SK-N-SH (cell line): Measurements from ENCODE around the gene COBLL1. TPM values are rescaled to one million over a fixed set of nuclear protein-coding genes. Genes with fewer than 3 reads are reported as not detected.
A peak's percentile ranks its signal among the peaks of the same experiment; 100 is the strongest.

Experiments
- CTCF ChIA-PET: fragments of 300-600, 350-600 bp; formaldehyde crosslinking; extraction: SDS; loops from one replicate; lab custom pipeline; 2021; lab: Yijun Ruan, JAX
- POLR2A ChIA-PET: fragments of 350-600 bp; sonication (Branson Sonifier 250); formaldehyde crosslinking; extraction: SDS; loops from one replicate; lab custom pipeline; 2020; ENCODE audit warnings: antibody characterized with exemption, inconsistent platforms; lab: Yijun Ruan, JAX
- DNase-seq: peaks from one replicate; pipeline ENCODE4 v3.0.0; 2012
- H2AFZ ChIP-seq: fragments of 200-600 bp; sonication (generic); 2 replicates; pipeline ENCODE4 v1.8.1; 2016; ENCODE audit warnings: antibody characterized with exemption, mild to moderate bottlenecking, low read depth
- H3F3A ChIP-seq: fragments of 200-600 bp; sonication (generic); replicated peaks from 2 replicates; pipeline ENCODE3; 2016; ENCODE audit warnings: antibody characterized with exemption, mild to moderate bottlenecking; ENCODE audit not compliant: insufficient read depth
- H3K27ac ChIP-seq, 2 experiments: fragments of 200-500 bp in 1 of 2; fragments of 200-600 bp in 1 of 2; sonication (Bioruptor generic) in 1 of 2; sonication (generic), shearing (Covaris generic) in 1 of 2; 2 replicates each; pipeline versions ENCODE4 v1.5.1 to v1.6.1; 2014 to 2016; ENCODE audit warnings: low read depth in 2 of 2, inconsistent platforms in 1 of 2, low read length in 1 of 2, mild to moderate bottlenecking in 1 of 2, mixed read lengths in 1 of 2
- H3K27me3 ChIP-seq: fragments of 200-600 bp; sonication (generic), shearing (Covaris generic); 2 replicates; pipeline ENCODE4 v1.6.1; 2016; ENCODE audit warnings: mixed run types; ENCODE audit not compliant: insufficient read depth
- H3K36me3 ChIP-seq, 2 experiments: fragments of 200-500 bp in 1 of 2; fragments of 200-600 bp in 1 of 2; sonication (Bioruptor generic) in 1 of 2; sonication (generic) in 1 of 2; replicated peaks in 1 of 2; 2 replicates each; pipeline versions ENCODE3 to v1.5.1; 2014 to 2016; ENCODE audit warnings: low read length in 1 of 2, mild to moderate bottlenecking in 1 of 2; ENCODE audit not compliant: insufficient read depth in 2 of 2, control insufficient read depth in 1 of 2
- H3K4me1 ChIP-seq, 2 experiments: fragments of 200-500 bp in 1 of 2; fragments of 200-600 bp in 1 of 2; sonication (Bioruptor generic) in 1 of 2; sonication (generic), shearing (Covaris generic) in 1 of 2; 2 replicates each; pipeline versions ENCODE4 v1.5.1 to v1.6.1; 2014 to 2016; ENCODE audit warnings: low read depth in 1 of 2, low read length in 1 of 2, mixed run types in 1 of 2; ENCODE audit not compliant: insufficient read depth in 2 of 2, control insufficient read depth in 1 of 2
- H3K4me2 ChIP-seq: fragments of 200-600 bp; sonication (generic), shearing (Covaris generic); 2 replicates; pipeline ENCODE4 v1.6.1; 2017; ENCODE audit warnings: mixed run types
- H3K4me3 ChIP-seq, 2 experiments: fragments of 200-500 bp in 1 of 2; fragments of 200-600 bp in 1 of 2; sonication (Bioruptor generic) in 1 of 2; sonication (generic), shearing (Covaris generic) in 1 of 2; 2 replicates each; pipeline versions ENCODE4 v1.5.1 to v1.8.1; 2014 to 2016; ENCODE audit warnings: low read depth in 2 of 2, inconsistent platforms in 1 of 2, low read length in 1 of 2, mild to moderate bottlenecking in 1 of 2, mixed read lengths in 1 of 2, moderate library complexity in 1 of 2
- H3K79me2 ChIP-seq: fragments of 200-600 bp; sonication (generic); 2 replicates; pipeline ENCODE4 v1.8.1; 2017; ENCODE audit warnings: mild to moderate bottlenecking; ENCODE audit not compliant: insufficient read depth
- H3K9ac ChIP-seq: fragments of 200-600 bp; sonication (generic); 2 replicates; pipeline ENCODE4 v1.6.1; 2017; ENCODE audit warnings: mixed run types
- H3K9me2 ChIP-seq: fragments of 200-600 bp; sonication (generic); 2 replicates; pipeline ENCODE4 v1.6.1; 2017; ENCODE audit warnings: mixed run types
- H3K9me3 ChIP-seq: fragments of 200-600 bp; sonication (generic); 2 replicates; pipeline ENCODE4 v1.6.1; 2017; ENCODE audit warnings: mixed run types, mild to moderate bottlenecking, moderate library complexity
- H4K20me1 ChIP-seq: fragments of 200-600 bp; sonication (generic); 2 replicates; pipeline ENCODE4 v1.6.1; 2017; ENCODE audit warnings: mild to moderate bottlenecking, mixed run types; ENCODE audit not compliant: insufficient read depth
- EP300 ChIP-seq, 2 experiments: IDR thresholded peaks; 2 replicates each; pipeline versions ENCODE4 v1.4.0 to v1.6.1; 2012; ENCODE audit warnings: borderline replicate concordance in 1 of 2, low read depth in 1 of 2, low read length in 1 of 2
- FOSL2 ChIP-seq: IDR thresholded peaks from 2 replicates; pipeline ENCODE4 v1.4.0; 2012; ENCODE audit warnings: low read depth, mild to moderate bottlenecking, moderate library complexity, borderline replicate concordance
- FOXJ3 ChIP-seq: sonication (generic); formaldehyde crosslinking; IDR thresholded peaks from 2 replicates; pipeline ENCODE4 v1.5.1; 2020; ENCODE audit warnings: mild to moderate bottlenecking, missing genetic modification reagents
- GATA2 ChIP-seq: sonication (generic); formaldehyde crosslinking; IDR thresholded peaks from 2 replicates; pipeline ENCODE4 v1.5.0; 2020; ENCODE audit warnings: mild to moderate bottlenecking, missing genetic modification reagents
- IRF3 ChIP-seq: fragments of 150-350 bp; IDR thresholded peaks from 2 replicates; pipeline ENCODE4 v1.6.1; 2016; ENCODE audit warnings: mild to moderate bottlenecking, low read depth, low read length
- NFIC ChIP-seq: IDR thresholded peaks from 2 replicates; pipeline ENCODE4 v1.4.0; 2012; ENCODE audit warnings: borderline replicate concordance
- RCOR1 ChIP-seq: fragments of 150-350 bp; IDR thresholded peaks from 2 replicates; pipeline ENCODE4 v1.6.1; 2017; ENCODE audit warnings: antibody characterized with exemption, low read length
- RFX5 ChIP-seq: IDR thresholded peaks from 2 replicates; pipeline ENCODE4 v1.6.1; 2012; ENCODE audit warnings: mild to moderate bottlenecking, improper control_type of control experiment, low read length
- RXRA ChIP-seq: IDR thresholded peaks from 2 replicates; pipeline ENCODE4 v1.4.0; 2012; ENCODE audit warnings: low read depth, mild to moderate bottlenecking, borderline replicate concordance
- SIN3A ChIP-seq: IDR thresholded peaks from 2 replicates; pipeline ENCODE4 v1.6.1; 2012; ENCODE audit warnings: low read depth, mild to moderate bottlenecking, low read length, moderate library complexity, borderline replicate concordance
- SMC3 ChIP-seq: IDR thresholded peaks from 2 replicates; pipeline ENCODE4 v1.6.1; 2012; ENCODE audit warnings: low read depth, low read length, improper control_type of control experiment
- TCF12 ChIP-seq: IDR thresholded peaks from 2 replicates; pipeline ENCODE4 v1.4.0; 2012
- TEAD4 ChIP-seq: IDR thresholded peaks from 2 replicates; pipeline ENCODE4 v1.4.0; 2012; ENCODE audit warnings: mild to moderate bottlenecking, borderline replicate concordance; ENCODE audit not compliant: insufficient read depth
- USF1 ChIP-seq: IDR thresholded peaks from 2 replicates; pipeline ENCODE4 v1.4.0; 2012; ENCODE audit warnings: low read depth, borderline replicate concordance
- WGBS: methylation state at CpG from one replicate; pipeline ENCODE4 v1.1.6; 2017; ENCODE audit warnings: low lambda C conversion rate; 5-methylcytosine and 5-hydroxymethylcytosine counted together
- polyA plus RNA-seq, 3 experiments: library from polyadenylated mRNA; depleted of rRNA; stranded (reverse); fragments of >200 nt; gene quantifications; 2 replicates each; pipeline ENCODE4 v1.2.3, GENCODE V29; 2012
- TF ChIP-seq, protein P1 (sequence below): fragments of 200-600 bp; sonication (generic); IDR thresholded peaks from 2 replicates; pipeline ENCODE4 v1.6.1; 2017; ENCODE audit warnings: antibody characterized with exemption, mild to moderate bottlenecking, moderate library complexity
- TF ChIP-seq, protein P2 (sequence below): IDR thresholded peaks from 2 replicates; pipeline ENCODE4 v1.4.0; 2012; ENCODE audit warnings: low read depth
- TF ChIP-seq, protein P3 (sequence below): fragments of 150-350 bp; IDR thresholded peaks from 2 replicates; pipeline ENCODE4 v1.6.1; 2017; ENCODE audit warnings: antibody characterized with exemption, low read length, low read depth, borderline replicate concordance

Gene COBLL1
- polyA plus RNA-seq, 1 of the 3 experiments (the other 2 are of a cell fraction), result 3.1 TPM

DNA sequence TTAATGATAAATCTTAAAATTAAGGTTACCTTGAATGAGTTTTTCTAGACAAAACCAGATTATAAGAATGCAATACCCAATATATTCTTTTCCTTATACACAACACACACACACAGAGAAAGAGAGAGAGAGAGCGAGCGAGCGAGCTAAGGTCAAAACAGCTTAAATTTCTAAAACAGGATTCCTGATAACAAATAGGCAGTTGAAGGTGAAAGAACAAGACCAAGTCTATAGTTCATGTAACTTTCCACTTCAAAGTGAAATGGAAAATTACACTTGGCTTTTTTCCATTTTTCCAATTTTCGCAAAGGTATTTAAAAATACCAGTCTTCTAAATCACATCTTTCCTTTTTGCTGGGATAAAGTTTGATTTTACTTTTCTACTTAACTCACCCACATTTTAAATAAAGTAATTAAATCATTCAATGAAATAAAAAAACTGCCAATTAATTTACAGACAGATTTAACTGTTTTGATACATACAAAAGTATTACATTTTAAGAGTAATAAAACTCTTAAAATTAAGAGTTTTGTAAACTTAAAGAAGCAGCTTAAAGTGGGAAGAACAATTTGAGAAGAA is 98.8 kb downstream of the COBLL1 start:
- no peak overlapping the region for H3K4me2 ChIP-seq
- CTCF ChIA-PET, result interaction anchor here (1.7 to 1.8 kb wide), 2 partner anchors 171 to 174 kb away, joined by 5 to 6 read pairs; no protein-coding TSS in a partner anchor
- peaks cover 4% of the 10 kb centered on the region for H3F3A ChIP-seq
- no peak overlapping the region for H3K9ac ChIP-seq
- no peaks in the 10 kb centered on the region for H3K9me2 ChIP-seq
- H4K20me1 ChIP-seq, result no peaks in the 10 kb centered on the region
- no peak for DNase-seq
- H3K36me3 ChIP-seq, result peaks cover 0 to 3% of the 10 kb centered on the region in 2 experiments
- no peak overlapping the region for H2AFZ ChIP-seq
- H3K4me3 ChIP-seq, result no peak overlapping the region
- H3K9me3 ChIP-seq, result no peaks in the 10 kb centered on the region
- H3K4me1 ChIP-seq, result 0 out of 4 replicates have a peak, but pooled peaks cover 0 to 5% of the 10 kb centered on the region in 2 experiments
- H3K27me3 ChIP-seq, result no peaks in the 10 kb centered on the region
- no peak overlapping the region for H3K27ac ChIP-seq
- no peaks in the 10 kb centered on the region for H3K79me2 ChIP-seq
- WGBS, result 96% methylated on average over 4 of the region's 4 CpGs
- POLR2A ChIA-PET, result no interaction called here
- TF ChIP-seq RXRA, result no peak
- TF ChIP-seq, protein P1, sequence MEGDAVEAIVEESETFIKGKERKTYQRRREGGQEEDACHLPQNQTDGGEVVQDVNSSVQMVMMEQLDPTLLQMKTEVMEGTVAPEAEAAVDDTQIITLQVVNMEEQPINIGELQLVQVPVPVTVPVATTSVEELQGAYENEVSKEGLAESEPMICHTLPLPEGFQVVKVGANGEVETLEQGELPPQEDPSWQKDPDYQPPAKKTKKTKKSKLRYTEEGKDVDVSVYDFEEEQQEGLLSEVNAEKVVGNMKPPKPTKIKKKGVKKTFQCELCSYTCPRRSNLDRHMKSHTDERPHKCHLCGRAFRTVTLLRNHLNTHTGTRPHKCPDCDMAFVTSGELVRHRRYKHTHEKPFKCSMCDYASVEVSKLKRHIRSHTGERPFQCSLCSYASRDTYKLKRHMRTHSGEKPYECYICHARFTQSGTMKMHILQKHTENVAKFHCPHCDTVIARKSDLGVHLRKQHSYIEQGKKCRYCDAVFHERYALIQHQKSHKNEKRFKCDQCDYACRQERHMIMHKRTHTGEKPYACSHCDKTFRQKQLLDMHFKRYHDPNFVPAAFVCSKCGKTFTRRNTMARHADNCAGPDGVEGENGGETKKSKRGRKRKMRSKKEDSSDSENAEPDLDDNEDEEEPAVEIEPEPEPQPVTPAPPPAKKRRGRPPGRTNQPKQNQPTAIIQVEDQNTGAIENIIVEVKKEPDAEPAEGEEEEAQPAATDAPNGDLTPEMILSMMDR, result no peak
- TF ChIP-seq, protein P2, sequence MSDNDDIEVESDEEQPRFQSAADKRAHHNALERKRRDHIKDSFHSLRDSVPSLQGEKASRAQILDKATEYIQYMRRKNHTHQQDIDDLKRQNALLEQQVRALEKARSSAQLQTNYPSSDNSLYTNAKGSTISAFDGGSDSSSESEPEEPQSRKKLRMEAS, result no peak
- no peak for TF ChIP-seq GATA2
- TF ChIP-seq SIN3A, result no peak
- no peak for TF ChIP-seq RCOR1
- TF ChIP-seq TEAD4, result no peak
- no peak for TF ChIP-seq IRF3
- no peak for TF ChIP-seq NFIC

- Histone ChIP-seq H3K36me3 (peaks cover 0 to 3% of the 10 kb centered on the region in 2 experiments), H4K20me1 (no peaks in the 10 kb centered on the region), H3K4me1 (peaks cover 2 to 5% of the 10 kb centered on the region in 2 experiments; a peak in 2 of 4 replicates), H3K9me2 (no peaks in the 10 kb centered on the region), H2AFZ (0 out of 2 replicates have a peak overlapping the region, but pooled peaks have one; percentile 4), H3K9ac (no peak overlapping the region; the same call in 1 of the 2 replicates), H3K27ac (peak overlapping the region in 1 of 2 experiments; percentile 67; a peak in 2 of 4 replicates), H3K4me2 (peak overlapping the region; percentile 53), H3K4me3 (0 out of 4 replicates have a peak overlapping the region, but pooled peaks of 1 of the 2 experiments have one; percentile 11), H3F3A (peaks cover 6% of the 10 kb centered on the region), H3K27me3 (no peaks in the 10 kb centered on the region), H3K79me2 (no peaks in the 10 kb centered on the region), H3K9me3 (no peaks in the 10 kb centered on the region)
- WGBS, result 31% methylated on average over 3 of the region's 3 CpGs
- no peak for DNase-seq
- ChIA-PET POLR2A (no interaction called here), CTCF (interaction anchor here (0.9 to 2.4 kb wide), 3 partner anchors 37 to 178 kb away, joined by 3 to 9 read pairs (median 4); partner anchors contain the start of gene COBLL1)
- TF ChIP-seq TCF12 (peak; percentile 11; the same call in 1 of the 2 replicates), USF1 (no peak), FOXJ3 (no peak), RCOR1 (no peak), EP300 (IDR thresholded peaks at IDR 0.05; ENCODE audit: borderline replicate concordance in 1 of 2, low read depth in 1 of 2, low read length in 1 of 2) (0 out of 4 replicates have a peak, but pooled peaks of 1 of the 2 experiments have one; percentile 17), FOSL2 (peak; percentile 82), SMC3 (no peak), RFX5 (no peak), SIN3A (no peak)
- TF ChIP-seq, protein P3, sequence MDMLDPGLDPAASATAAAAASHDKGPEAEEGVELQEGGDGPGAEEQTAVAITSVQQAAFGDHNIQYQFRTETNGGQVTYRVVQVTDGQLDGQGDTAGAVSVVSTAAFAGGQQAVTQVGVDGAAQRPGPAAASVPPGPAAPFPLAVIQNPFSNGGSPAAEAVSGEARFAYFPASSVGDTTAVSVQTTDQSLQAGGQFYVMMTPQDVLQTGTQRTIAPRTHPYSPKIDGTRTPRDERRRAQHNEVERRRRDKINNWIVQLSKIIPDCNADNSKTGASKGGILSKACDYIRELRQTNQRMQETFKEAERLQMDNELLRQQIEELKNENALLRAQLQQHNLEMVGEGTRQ, result no peak
- TF ChIP-seq, protein P1, result no peak
Measured at GRCh38 chr2:164739966-164740365, 101.7 kb downstream of the COBLL1 start.
